GM06990 (cell line): ENCODE data around the gene SYMPK.

Experiments
- DNase-seq: peaks from one replicate; pipeline ENCODE4 v3.0.0-alpha.2; 2011; ENCODE audit not compliant: insufficient read length; ENCODE audit errors: extremely low read depth
- H3K27me3 ChIP-seq: replicated peaks from 2 replicates; pipeline ENCODE4 v1.6.0; 2011; ENCODE audit warnings: low read length; ENCODE audit not compliant: control insufficient read depth, insufficient read depth
- H3K36me3 ChIP-seq: 2 replicates; pipeline ENCODE4 v1.5.1; 2011; ENCODE audit warnings: low read length; ENCODE audit not compliant: control insufficient read depth, insufficient read depth
- H3K4me3 ChIP-seq: replicated peaks from 2 replicates; pipeline ENCODE4 v1.5.1; 2011; ENCODE audit warnings: low read depth, mild to moderate bottlenecking, control low read depth, low read length
- CTCF ChIP-seq: IDR thresholded peaks from 2 replicates; pipeline ENCODE4 v1.5.1; 2011; ENCODE audit warnings: low read length, control low read depth, mild to moderate bottlenecking, inconsistent platforms; ENCODE audit not compliant: insufficient read depth, poor library complexity, severe bottlenecking

The SYMPK gene

GRCh38 chr19:45847663-45848062, 15.3 kb downstream of the SYMPK start:
- H3K27me3 ChIP-seq, result no peaks in the 10 kb centered on the region
- TF ChIP-seq CTCF, result no peak
- no peak overlapping the region for H3K4me3 ChIP-seq
- no peak for DNase-seq
- peaks cover 41% of the 10 kb centered on the region for H3K36me3 ChIP-seq

GRCh38 chr19:45842198-45842597, 20.7 kb downstream of the SYMPK start:
- no peaks in the 10 kb centered on the region for H3K27me3 ChIP-seq
- DNase-seq, result no peak
- no peak overlapping the region for H3K4me3 ChIP-seq
- no peak for TF ChIP-seq CTCF
- peaks cover 31% of the 10 kb centered on the region for H3K36me3 ChIP-seq

- TF ChIP-seq CTCF, result no peak
- H3K27me3 ChIP-seq, result no peaks in the 10 kb centered on the region
- H3K4me3 ChIP-seq, result no peak overlapping the region
- H3K36me3 ChIP-seq, result peaks cover 38% of the 10 kb centered on the region
- no peak for DNase-seq
Observed at GRCh38 chr19:45834970-45835369, 28.0 kb downstream of the SYMPK start.

GRCh38 chr19:45828945-45829344, 34.0 kb downstream of the SYMPK start:
- no peak for DNase-seq
- H3K36me3 ChIP-seq, result peaks cover 65% of the 10 kb centered on the region
- TF ChIP-seq CTCF, result no peak
- no peak overlapping the region for H3K4me3 ChIP-seq
- H3K27me3 ChIP-seq, result no peaks in the 10 kb centered on the region

GRCh38 chr19:45828523-45828922, 34.4 kb downstream of the SYMPK start:
- no peak for TF ChIP-seq CTCF
- peaks cover 68% of the 10 kb centered on the region for H3K36me3 ChIP-seq
- H3K4me3 ChIP-seq, result no peak overlapping the region
- no peak for DNase-seq
- H3K27me3 ChIP-seq, result no peaks in the 10 kb centered on the region

- no peaks in the 10 kb centered on the region for H3K27me3 ChIP-seq
- DNase-seq, result no peak
- H3K36me3 ChIP-seq, result peaks cover 72% of the 10 kb centered on the region
- TF ChIP-seq CTCF, result no peak
- no peak overlapping the region for H3K4me3 ChIP-seq
Observed at GRCh38 chr19:45827459-45828093, 35.4 kb downstream of the SYMPK start.
